GM12878 (cell line): ENCODE data around the gene VSIG10L2. TPM values are rescaled to one million over a fixed set of nuclear protein-coding genes. Genes with fewer than 3 reads are reported as not detected.

Source experiments
- ATAC-seq: fragments of 200-7000 bp; cut with Tn5 transposase; 3 replicates; pipeline ENCODE4 v1.9.1; 2020; ENCODE audit warnings: mild to moderate bottlenecking, moderate library complexity
- BruUV-seq: library from RNA; stranded (reverse); fragments of 400-500 nt; replicated peaks from 2 replicates; lab custom pipeline; 2021; lab: Mats Ljungman, UMichigan
- CTCF ChIA-PET: fragments of 300-600 bp; sonication (Branson Sonifier 250); formaldehyde crosslinking; extraction: SDS; loops from one replicate; lab custom pipeline; 2021; ENCODE audit warnings: inconsistent platforms; lab: Yijun Ruan, JAX
- POLR2A ChIA-PET: fragments of 350-600 bp; formaldehyde crosslinking; extraction: SDS; loops from one replicate; lab custom pipeline; 2021; ENCODE audit warnings: inconsistent platforms; lab: Charles Lee
- RAD21 ChIA-PET: fragments of 300-600 bp; sonication (Branson Sonifier 250); formaldehyde crosslinking; loops from one replicate; lab custom pipeline; 2023; ENCODE audit warnings: antibody characterized with exemption; ENCODE audit not compliant: unreplicated experiment; lab: Charles Lee
- SMC1A ChIA-PET: fragments of 300-600 bp; sonication (Branson Sonifier 250); formaldehyde crosslinking; loops from one replicate; lab custom pipeline; 2023; ENCODE audit not compliant: unreplicated experiment, uncharacterized antibody; lab: Charles Lee
- DNase-seq: peaks from one replicate; pipeline ENCODE4 v3.0.0-alpha.2; 2011; ENCODE audit warnings: low read depth, low spot score
- FAIRE-seq: peaks from 3 replicates; lab custom pipeline; 2011; peaks lifted over from hg19 to GRCh38; lab: Jason Lieb, UNC
- H2AFZ ChIP-seq: 2 replicates; pipeline ENCODE4 v1.6.0; 2011; ENCODE audit warnings: low read depth, low read length, control low read depth; ENCODE audit not compliant: control insufficient read depth
- H3K27ac ChIP-seq: 2 replicates; pipeline ENCODE4 v1.5.1; 2011; ENCODE audit warnings: control low read depth; ENCODE audit not compliant: control insufficient read depth, insufficient read depth
- H3K27me3 ChIP-seq, 2 experiments: replicated peaks in 1 of 2; 2 replicates each; pipeline versions ENCODE4 v1.6.0 to v1.6.1; 2011; ENCODE audit warnings: low read length in 1 of 2; ENCODE audit not compliant: control insufficient read depth in 2 of 2, insufficient read depth in 2 of 2
- H3K36me3 ChIP-seq, 2 experiments: 2 replicates each; pipeline ENCODE4 v1.5.1; 2011; ENCODE audit warnings: low read length in 1 of 2; ENCODE audit not compliant: control insufficient read depth in 2 of 2, insufficient read depth in 2 of 2
- H3K4me1 ChIP-seq: 2 replicates; pipeline ENCODE4 v1.6.1; 2011; ENCODE audit warnings: mild to moderate bottlenecking, low read length, moderate library complexity, mixed read lengths; ENCODE audit not compliant: control insufficient read depth, insufficient read depth
- H3K4me2 ChIP-seq: 2 replicates; pipeline ENCODE4 v1.6.0; 2011; ENCODE audit warnings: control low read depth; ENCODE audit not compliant: control insufficient read depth, insufficient read depth
- H3K4me3 ChIP-seq: fragments of 200-600 bp; sonication (generic); 2 replicates; pipeline ENCODE4 v1.5.1; 2016
- H3K79me2 ChIP-seq: 2 replicates; pipeline ENCODE4 v1.6.0; 2011; ENCODE audit warnings: low read length; ENCODE audit not compliant: control insufficient read depth, insufficient read depth
- H3K9ac ChIP-seq: 2 replicates; pipeline ENCODE4 v1.8.0; 2011; ENCODE audit warnings: low read length, control low read depth, mixed read lengths; ENCODE audit not compliant: control insufficient read depth, insufficient read depth
- H3K9me3 ChIP-seq: replicated peaks from 3 replicates; pipeline ENCODE4 v1.5.1; 2011; ENCODE audit warnings: mild to moderate bottlenecking, low read length; ENCODE audit not compliant: control insufficient read depth, insufficient read depth
- H4K20me1 ChIP-seq: 2 replicates; pipeline ENCODE4 v1.6.0; 2011; ENCODE audit not compliant: control insufficient read depth, insufficient read depth
- BRCA1 ChIP-seq: IDR thresholded peaks from 2 replicates; pipeline ENCODE4 v1.6.1; 2011; ENCODE audit warnings: low read depth, low read length, improper control_type of control experiment
- CBX3 ChIP-seq: fragments of 200-600 bp; sonication (generic); IDR thresholded peaks from 2 replicates; pipeline ENCODE4 v1.6.1; 2016; ENCODE audit warnings: low read depth, borderline replicate concordance
- CREB1 ChIP-seq: IDR thresholded peaks from 2 replicates; pipeline ENCODE4 v1.6.1; 2012; ENCODE audit warnings: low read depth, mild to moderate bottlenecking, inconsistent platforms
- EED ChIP-seq: sonication (generic); IDR thresholded peaks from 2 replicates; pipeline ENCODE4 v1.6.1; 2016; ENCODE audit warnings: antibody characterized with exemption, low read depth
- HDAC6 ChIP-seq: fragments of 200-600 bp; sonication (generic); IDR thresholded peaks from one replicate; pipeline ENCODE4 v1.8.0; 2017; ENCODE audit warnings: antibody characterized with exemption; ENCODE audit not compliant: unreplicated experiment
- KLF5 ChIP-seq: fragments of 450-650 bp; IDR thresholded peaks from 2 replicates; pipeline ENCODE4 v1.6.1; 2014; ENCODE audit warnings: mild to moderate bottlenecking; ENCODE audit not compliant: partially characterized antibody
- MTA3 ChIP-seq: IDR thresholded peaks from 2 replicates; pipeline ENCODE4 v1.6.1; 2012; ENCODE audit warnings: low read length, inconsistent platforms, borderline replicate concordance
- MYC ChIP-seq: IDR thresholded peaks from 2 replicates; pipeline ENCODE4 v1.6.1; 2011; ENCODE audit warnings: mild to moderate bottlenecking, low read length, moderate library complexity, inconsistent platforms; ENCODE audit not compliant: insufficient read depth, insufficient replicate concordance, insufficient read length, severe bottlenecking
- NBN ChIP-seq: fragments of 450-650 bp; IDR thresholded peaks from 2 replicates; pipeline ENCODE4 v1.6.1; 2016
- RB1 ChIP-seq: fragments of 450-650 bp; formaldehyde crosslinking; IDR thresholded peaks from 2 replicates; pipeline ENCODE4 v1.6.1; 2017; ENCODE audit warnings: mild to moderate bottlenecking, borderline replicate concordance
- SMC3 ChIP-seq: IDR thresholded peaks from 2 replicates; pipeline ENCODE4 v1.6.1; 2011; ENCODE audit warnings: low read length, improper control_type of control experiment, borderline replicate concordance
- TARDBP ChIP-seq: IDR thresholded peaks from 2 replicates; pipeline ENCODE4 v1.6.1; 2016; ENCODE audit warnings: borderline replicate concordance
- ZNF384 ChIP-seq: IDR thresholded peaks from 2 replicates; pipeline ENCODE4 v1.6.1; 2012; ENCODE audit warnings: low read depth, mild to moderate bottlenecking, low read length, improper control_type of control experiment, borderline replicate concordance
- WGBS: methylation state at CpG from one replicate; pipeline ENCODE4 v1.1.6; 2016; ENCODE audit warnings: low lambda C conversion rate; ENCODE audit not compliant: insufficient replicate concordance, insufficient coverage; ENCODE audit errors: missing lambda C conversion rate; 5-methylcytosine and 5-hydroxymethylcytosine counted together
- in situ Hi-C: fragments of 300-500 bp; cut with MboI; formaldehyde crosslinking; loops from 9 replicates; pipeline ENCODE4 v1.14.3; 2018; ENCODE audit warnings: mixed read lengths
- intact Hi-C: fragments of 100-400 bp; cut with micrococcal nuclease; formaldehyde crosslinking; loops from one replicate; pipeline ENCODE4 v1.14.2; 2022; ENCODE audit not compliant: unreplicated experiment
- polyA plus RNA-seq, 11 experiments: library from polyadenylated mRNA; depleted of rRNA in 4 of 11; unstranded in 6 of 11; stranded (reverse) in 5 of 11; fragments of >200 nt; fragmentation: Nextera tagmentation in 4 of 11; fragmentation: Illumina TruSeq in 1 of 11; extraction: Ambion mirVana in 4 of 11; extraction: Trizol in 1 of 11; gene quantifications; 1 replicate in 1 of 11; 2 replicates in 10 of 11; pipeline versions ENCODE4 v1.2.1 to v1.2.3, GENCODE V29; 2011 to 2016; ENCODE audit warnings: inconsistent platforms in 2 of 11, missing spikeins in 2 of 11, low read depth in 1 of 11
- total RNA-seq, 4 experiments: library from RNA; depleted of rRNA in 3 of 4; stranded (reverse); fragments of >200 nt in 3 of 4; fragmentation: Illumina TruSeq in 1 of 4; extraction: Trizol in 1 of 4; gene quantifications; 2 replicates each; pipeline versions ENCODE4 v1.2.1 to v1.2.3, GENCODE V29; 2013 to 2021
- TF ChIP-seq, protein P1 (sequence below): fragments of 450-650 bp; IDR thresholded peaks from 2 replicates; pipeline ENCODE4 v1.6.1; 2016; ENCODE audit warnings: mild to moderate bottlenecking, moderate library complexity, borderline replicate concordance
- TF ChIP-seq, protein P2 (sequence below): fragments of 450-650 bp; formaldehyde crosslinking; IDR thresholded peaks from 2 replicates; pipeline ENCODE4 v1.5.0; 2022; ENCODE audit warnings: mild to moderate bottlenecking, missing genetic modification characterization
- TF ChIP-seq, protein P3 (sequence below): IDR thresholded peaks from 2 replicates; pipeline ENCODE4 v1.6.1; 2011; ENCODE audit warnings: borderline replicate concordance, low read depth, mild to moderate bottlenecking, moderate library complexity, mixed read lengths, low read length; ENCODE audit not compliant: insufficient read depth; ENCODE audit errors: extremely low read length

The VSIG10L2 gene
- total and polyA plus RNA-seq, 10 of the 15 experiments (the other 5 are each of a cell fraction or from before 2014, with no cell fraction given) = 0.02 TPM; not detected in 9

DNA sequence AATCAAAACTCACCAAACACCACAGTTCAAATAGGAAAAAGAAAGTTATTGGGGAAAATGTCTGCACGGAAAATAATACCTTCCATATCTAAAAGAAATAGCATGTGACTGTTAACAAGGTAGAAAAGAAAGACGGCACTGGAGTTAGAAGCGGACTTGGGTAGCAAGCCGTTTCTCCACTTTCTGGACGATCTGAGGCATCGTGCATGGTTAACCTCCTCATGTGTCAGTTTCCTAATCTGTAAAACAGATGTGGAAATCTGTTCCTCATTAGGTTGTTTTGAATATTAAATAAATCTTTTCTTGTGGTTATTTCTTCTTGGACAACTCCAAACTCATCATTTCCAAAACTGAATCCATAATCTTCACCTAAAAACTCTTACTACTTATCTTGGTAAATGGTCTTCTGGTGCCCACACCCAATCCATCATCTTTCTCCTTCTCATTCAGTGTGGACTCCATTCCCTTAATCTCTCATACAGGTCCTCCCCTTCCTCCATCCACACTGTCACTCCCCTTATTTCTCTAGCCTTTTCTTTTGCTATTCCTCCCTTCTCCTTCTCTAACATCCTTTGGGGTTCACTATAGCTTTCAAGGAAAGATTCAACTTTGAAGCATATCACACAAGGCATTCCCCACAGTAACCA lies 53.5 kb downstream of the VSIG10L2 start:
- H3K27me3 ChIP-seq = no peaks in the 10 kb centered on the region
- ChIA-PET POLR2A (no interaction called here), RAD21 (no interaction called here), CTCF (interaction anchor here (1.3 kb wide), 1 partner anchor 11 kb away, joined by 3 read pairs; no protein-coding TSS in a partner anchor), SMC1A (no interaction called here)
- BruUV-seq = no TSS peak
- no peak overlapping the region for H2AFZ ChIP-seq
- no peaks in the 10 kb centered on the region for H3K36me3 ChIP-seq
- in situ Hi-C loops = no loop called here
- no peak overlapping the region for H3K9ac ChIP-seq
- no peak for DNase-seq
- H3K4me3 ChIP-seq = no peak overlapping the region
- H4K20me1 ChIP-seq = no peaks in the 10 kb centered on the region
- FAIRE-seq = no peak
- H3K79me2 ChIP-seq = no peaks in the 10 kb centered on the region
- no peak overlapping the region for H3K27ac ChIP-seq
- no peak overlapping the region for H3K4me2 ChIP-seq
- peaks cover 8% of the 10 kb centered on the region; the same call in 1 of the 2 replicates for H3K4me1 ChIP-seq
- ATAC-seq = no peak
- no peaks in the 10 kb centered on the region for H3K9me3 ChIP-seq
- intact Hi-C loops = no loop called here
- WGBS = 71% methylated on average over 6 of the region's 6 CpGs
- no peak for TF ChIP-seq HDAC6
- TF ChIP-seq SMC3 = no peak
- TF ChIP-seq TARDBP = no peak
- no peak for TF ChIP-seq ZNF384
- TF ChIP-seq KLF5 = no peak
- TF ChIP-seq EED = no peak
- TF ChIP-seq NBN = no peak
- TF ChIP-seq, protein P1, sequence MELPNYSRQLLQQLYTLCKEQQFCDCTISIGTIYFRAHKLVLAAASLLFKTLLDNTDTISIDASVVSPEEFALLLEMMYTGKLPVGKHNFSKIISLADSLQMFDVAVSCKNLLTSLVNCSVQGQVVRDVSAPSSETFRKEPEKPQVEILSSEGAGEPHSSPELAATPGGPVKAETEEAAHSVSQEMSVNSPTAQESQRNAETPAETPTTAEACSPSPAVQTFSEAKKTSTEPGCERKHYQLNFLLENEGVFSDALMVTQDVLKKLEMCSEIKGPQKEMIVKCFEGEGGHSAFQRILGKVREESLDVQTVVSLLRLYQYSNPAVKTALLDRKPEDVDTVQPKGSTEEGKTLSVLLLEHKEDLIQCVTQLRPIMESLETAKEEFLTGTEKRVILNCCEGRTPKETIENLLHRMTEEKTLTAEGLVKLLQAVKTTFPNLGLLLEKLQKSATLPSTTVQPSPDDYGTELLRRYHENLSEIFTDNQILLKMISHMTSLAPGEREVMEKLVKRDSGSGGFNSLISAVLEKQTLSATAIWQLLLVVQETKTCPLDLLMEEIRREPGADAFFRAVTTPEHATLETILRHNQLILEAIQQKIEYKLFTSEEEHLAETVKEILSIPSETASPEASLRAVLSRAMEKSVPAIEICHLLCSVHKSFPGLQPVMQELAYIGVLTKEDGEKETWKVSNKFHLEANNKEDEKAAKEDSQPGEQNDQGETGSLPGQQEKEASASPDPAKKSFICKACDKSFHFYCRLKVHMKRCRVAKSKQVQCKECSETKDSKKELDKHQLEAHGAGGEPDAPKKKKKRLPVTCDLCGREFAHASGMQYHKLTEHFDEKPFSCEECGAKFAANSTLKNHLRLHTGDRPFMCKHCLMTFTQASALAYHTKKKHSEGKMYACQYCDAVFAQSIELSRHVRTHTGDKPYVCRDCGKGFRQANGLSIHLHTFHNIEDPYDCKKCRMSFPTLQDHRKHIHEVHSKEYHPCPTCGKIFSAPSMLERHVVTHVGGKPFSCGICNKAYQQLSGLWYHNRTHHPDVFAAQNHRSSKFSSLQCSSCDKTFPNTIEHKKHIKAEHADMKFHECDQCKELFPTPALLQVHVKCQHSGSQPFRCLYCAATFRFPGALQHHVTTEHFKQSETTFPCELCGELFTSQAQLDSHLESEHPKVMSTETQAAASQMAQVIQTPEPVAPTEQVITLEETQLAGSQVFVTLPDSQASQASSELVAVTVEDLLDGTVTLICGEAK = no peak
- TF ChIP-seq CREB1 = no peak
- TF ChIP-seq RB1 = no peak
- TF ChIP-seq, protein P2, sequence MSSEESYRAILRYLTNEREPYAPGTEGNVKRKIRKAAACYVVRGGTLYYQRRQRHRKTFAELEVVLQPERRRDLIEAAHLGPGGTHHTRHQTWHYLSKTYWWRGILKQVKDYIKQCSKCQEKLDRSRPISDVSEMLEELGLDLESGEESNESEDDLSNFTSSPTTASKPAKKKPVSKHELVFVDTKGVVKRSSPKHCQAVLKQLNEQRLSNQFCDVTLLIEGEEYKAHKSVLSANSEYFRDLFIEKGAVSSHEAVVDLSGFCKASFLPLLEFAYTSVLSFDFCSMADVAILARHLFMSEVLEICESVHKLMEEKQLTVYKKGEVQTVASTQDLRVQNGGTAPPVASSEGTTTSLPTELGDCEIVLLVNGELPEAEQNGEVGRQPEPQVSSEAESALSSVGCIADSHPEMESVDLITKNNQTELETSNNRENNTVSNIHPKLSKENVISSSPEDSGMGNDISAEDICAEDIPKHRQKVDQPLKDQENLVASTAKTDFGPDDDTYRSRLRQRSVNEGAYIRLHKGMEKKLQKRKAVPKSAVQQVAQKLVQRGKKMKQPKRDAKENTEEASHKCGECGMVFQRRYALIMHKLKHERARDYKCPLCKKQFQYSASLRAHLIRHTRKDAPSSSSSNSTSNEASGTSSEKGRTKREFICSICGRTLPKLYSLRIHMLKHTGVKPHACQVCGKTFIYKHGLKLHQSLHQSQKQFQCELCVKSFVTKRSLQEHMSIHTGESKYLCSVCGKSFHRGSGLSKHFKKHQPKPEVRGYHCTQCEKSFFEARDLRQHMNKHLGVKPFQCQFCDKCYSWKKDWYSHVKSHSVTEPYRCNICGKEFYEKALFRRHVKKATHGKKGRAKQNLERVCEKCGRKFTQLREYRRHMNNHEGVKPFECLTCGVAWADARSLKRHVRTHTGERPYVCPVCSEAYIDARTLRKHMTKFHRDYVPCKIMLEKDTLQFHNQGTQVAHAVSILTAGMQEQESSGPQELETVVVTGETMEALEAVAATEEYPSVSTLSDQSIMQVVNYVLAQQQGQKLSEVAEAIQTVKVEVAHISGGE = no peak
- TF ChIP-seq CBX3 = no peak
- no peak for TF ChIP-seq BRCA1
- TF ChIP-seq, protein P3, sequence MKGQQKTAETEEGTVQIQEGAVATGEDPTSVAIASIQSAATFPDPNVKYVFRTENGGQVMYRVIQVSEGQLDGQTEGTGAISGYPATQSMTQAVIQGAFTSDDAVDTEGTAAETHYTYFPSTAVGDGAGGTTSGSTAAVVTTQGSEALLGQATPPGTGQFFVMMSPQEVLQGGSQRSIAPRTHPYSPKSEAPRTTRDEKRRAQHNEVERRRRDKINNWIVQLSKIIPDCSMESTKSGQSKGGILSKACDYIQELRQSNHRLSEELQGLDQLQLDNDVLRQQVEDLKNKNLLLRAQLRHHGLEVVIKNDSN = no peak
- TF ChIP-seq MTA3 = no peak
- TF ChIP-seq MYC = no peak
